Bronchial epithelial cell (primary cell): Measurements from ENCODE around the gene RD3L. TPM values are rescaled to one million over a fixed set of nuclear protein-coding genes. Genes with fewer than 3 reads are reported as not detected.
"Not testable (repeated sequence)": the region's sequence is repeated elsewhere in the genome, so short reads cannot be mapped to it uniquely, and the experiment has no call there.

Experiments used
- DNase-seq: peaks from one replicate; pipeline ENCODE4 v3.0.0-alpha.2; 2010; ENCODE audit warnings: low read depth
- FAIRE-seq: peaks from 2 replicates; lab custom pipeline; 2011; peaks lifted over from hg19 to GRCh38; lab: Jason Lieb, UNC
- H3K27me3 ChIP-seq: 2 replicates; pipeline ENCODE4 v1.5.1; 2011; ENCODE audit warnings: low read length; ENCODE audit not compliant: control insufficient read depth, insufficient read depth
- H3K36me3 ChIP-seq: 2 replicates; pipeline ENCODE4 v1.5.1; 2011; ENCODE audit warnings: low read length; ENCODE audit not compliant: control insufficient read depth, insufficient read depth
- H3K4me3 ChIP-seq: 2 replicates; pipeline ENCODE4 v1.5.1; 2011; ENCODE audit warnings: mild to moderate bottlenecking, low read depth, low read length, control low read depth
- total RNA-seq: library from RNA; depleted of rRNA; stranded (reverse); fragments of >200 nt; gene quantifications from 2 replicates; pipeline ENCODE4 v1.2.1, GENCODE V29; 2014
- TF ChIP-seq, protein P1 (sequence below): IDR thresholded peaks from 2 replicates; pipeline ENCODE4 v1.5.1; 2011; ENCODE audit warnings: mild to moderate bottlenecking, moderate library complexity, low read length, control low read depth, inconsistent platforms; ENCODE audit not compliant: insufficient read depth, severe bottlenecking

RD3L gene
- total RNA-seq, result not detected in 2 replicates

DNA sequence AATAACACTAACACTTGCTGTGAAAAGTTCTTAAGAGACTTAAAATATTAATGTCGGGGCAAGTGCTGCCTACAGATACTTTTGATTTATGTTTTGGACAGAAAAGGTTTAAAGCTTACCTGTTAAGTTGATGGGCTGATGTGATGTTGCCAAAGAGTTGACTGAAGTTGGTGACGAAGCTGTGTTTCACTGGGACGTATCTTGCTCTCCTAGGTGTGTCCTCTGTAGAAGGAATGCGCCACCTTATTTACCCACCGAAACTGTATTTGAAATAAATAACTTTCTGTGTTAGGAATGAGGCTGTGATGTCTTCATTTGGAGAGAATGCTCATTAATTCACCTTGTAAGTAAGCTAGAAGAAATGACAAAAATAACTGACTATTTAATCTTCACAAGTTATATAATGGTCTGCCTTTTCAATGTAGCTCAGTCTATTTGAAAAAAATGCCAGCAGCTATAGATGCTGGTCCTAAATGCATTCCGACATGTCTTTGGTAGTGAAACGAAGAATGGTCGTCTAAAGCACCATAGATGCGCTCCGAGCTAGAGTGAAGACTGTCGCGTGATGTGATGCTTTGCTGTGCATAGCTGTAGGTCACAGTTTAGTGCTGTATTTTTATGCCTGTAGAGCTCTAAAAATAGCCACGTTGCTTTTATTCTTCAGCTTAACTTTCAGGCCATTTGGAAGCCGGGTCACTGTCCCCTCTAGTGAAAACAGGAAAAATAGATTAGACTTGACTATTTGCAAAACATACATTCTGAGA is at the start of gene RD3L:
Gene RD3L (minus strand): TSS at position 557 of the 764 bp plus-strand sequence. CDS start 834 bp downstream, outside the sequence.
- TF ChIP-seq, protein P1, sequence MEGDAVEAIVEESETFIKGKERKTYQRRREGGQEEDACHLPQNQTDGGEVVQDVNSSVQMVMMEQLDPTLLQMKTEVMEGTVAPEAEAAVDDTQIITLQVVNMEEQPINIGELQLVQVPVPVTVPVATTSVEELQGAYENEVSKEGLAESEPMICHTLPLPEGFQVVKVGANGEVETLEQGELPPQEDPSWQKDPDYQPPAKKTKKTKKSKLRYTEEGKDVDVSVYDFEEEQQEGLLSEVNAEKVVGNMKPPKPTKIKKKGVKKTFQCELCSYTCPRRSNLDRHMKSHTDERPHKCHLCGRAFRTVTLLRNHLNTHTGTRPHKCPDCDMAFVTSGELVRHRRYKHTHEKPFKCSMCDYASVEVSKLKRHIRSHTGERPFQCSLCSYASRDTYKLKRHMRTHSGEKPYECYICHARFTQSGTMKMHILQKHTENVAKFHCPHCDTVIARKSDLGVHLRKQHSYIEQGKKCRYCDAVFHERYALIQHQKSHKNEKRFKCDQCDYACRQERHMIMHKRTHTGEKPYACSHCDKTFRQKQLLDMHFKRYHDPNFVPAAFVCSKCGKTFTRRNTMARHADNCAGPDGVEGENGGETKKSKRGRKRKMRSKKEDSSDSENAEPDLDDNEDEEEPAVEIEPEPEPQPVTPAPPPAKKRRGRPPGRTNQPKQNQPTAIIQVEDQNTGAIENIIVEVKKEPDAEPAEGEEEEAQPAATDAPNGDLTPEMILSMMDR, result no peak
- Histone ChIP-seq H3K4me3 (no peak within 1 kb of the TSS), H3K27me3 (no peaks in the 10 kb centered on the region), H3K36me3 (no peaks in the 10 kb centered on the region)
- DNase-seq (no peak), FAIRE-seq (no peak)

DNA sequence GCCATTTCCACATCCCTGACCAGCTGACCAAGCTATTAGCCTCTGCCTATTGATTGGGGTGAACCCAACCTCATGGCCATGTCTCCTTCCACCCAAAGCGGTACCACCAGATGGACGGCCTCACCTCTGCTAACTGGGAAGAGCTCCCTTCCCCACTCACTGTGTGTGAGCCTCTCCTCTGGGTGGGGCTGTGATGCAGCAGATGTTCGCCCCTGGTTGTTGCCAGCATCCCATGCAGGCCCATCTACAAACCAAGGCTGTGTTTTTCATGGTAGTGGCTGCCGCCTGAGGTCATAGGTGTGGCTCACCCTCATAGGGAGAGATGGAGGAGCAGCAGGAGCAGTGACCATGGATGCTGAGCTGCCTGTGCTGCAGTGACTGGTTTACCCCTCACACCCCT is 47.6 kb upstream of the RD3L start:
- no peaks in the 10 kb centered on the region for H3K27me3 ChIP-seq
- FAIRE-seq, result no peak
- no peak for DNase-seq
- no peaks in the 10 kb centered on the region for H3K36me3 ChIP-seq
- H3K4me3 ChIP-seq, result no peak overlapping the region
- TF ChIP-seq, protein P1, result no peak

DNA sequence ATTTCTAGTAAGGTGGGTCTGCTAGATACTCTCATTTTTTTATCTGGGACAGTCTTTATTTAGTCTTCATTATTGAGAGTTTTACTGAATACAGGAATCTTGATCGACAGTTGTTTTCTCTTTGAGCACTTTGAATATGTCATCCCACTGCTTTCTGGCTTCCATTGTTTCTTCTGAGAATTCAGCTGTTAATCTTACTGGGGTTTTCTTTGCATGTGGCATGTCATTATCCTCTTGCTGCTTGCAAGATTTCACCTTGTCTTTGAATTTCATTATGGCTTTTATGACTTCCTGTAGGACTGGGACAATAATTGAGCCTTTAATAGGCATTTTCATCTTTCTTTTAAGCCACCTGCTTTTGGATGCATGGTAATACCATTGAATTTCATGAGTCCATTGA is 46.7 kb upstream of the RD3L start:
- no peak for FAIRE-seq
- no peaks in the 10 kb centered on the region for H3K36me3 ChIP-seq
- DNase-seq, result no peak
- TF ChIP-seq, protein P1, result no peak
- H3K27me3 ChIP-seq, result no peaks in the 10 kb centered on the region
- H3K4me3 ChIP-seq, result no peak overlapping the region

DNA sequence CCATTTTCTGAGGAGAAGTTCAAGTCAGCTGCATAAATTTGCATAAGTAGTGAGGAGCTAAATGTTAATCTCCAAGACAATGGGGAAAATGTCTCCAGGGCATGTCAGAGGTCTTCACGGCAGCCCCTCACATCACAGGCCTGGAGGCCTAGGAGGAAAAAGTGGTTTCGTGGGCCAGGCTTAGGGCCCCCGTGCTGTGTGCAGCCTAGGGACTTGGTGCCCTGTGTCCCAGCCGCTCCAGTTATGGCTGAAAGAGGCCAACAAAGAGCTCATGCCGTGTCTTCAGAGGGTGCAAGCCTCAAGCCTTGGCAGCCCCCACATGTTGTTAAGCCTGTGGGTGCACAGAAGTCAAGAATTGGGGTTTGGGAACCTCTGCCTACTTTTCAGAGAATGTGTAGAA is 41.9 kb upstream of the RD3L start:
- Histone ChIP-seq H3K36me3 (no peaks in the 10 kb centered on the region), H3K27me3 (no peaks in the 10 kb centered on the region), H3K4me3 (no peak overlapping the region)
- FAIRE-seq (no peak), DNase-seq (no peak)
- TF ChIP-seq, protein P1, result no peak

DNA sequence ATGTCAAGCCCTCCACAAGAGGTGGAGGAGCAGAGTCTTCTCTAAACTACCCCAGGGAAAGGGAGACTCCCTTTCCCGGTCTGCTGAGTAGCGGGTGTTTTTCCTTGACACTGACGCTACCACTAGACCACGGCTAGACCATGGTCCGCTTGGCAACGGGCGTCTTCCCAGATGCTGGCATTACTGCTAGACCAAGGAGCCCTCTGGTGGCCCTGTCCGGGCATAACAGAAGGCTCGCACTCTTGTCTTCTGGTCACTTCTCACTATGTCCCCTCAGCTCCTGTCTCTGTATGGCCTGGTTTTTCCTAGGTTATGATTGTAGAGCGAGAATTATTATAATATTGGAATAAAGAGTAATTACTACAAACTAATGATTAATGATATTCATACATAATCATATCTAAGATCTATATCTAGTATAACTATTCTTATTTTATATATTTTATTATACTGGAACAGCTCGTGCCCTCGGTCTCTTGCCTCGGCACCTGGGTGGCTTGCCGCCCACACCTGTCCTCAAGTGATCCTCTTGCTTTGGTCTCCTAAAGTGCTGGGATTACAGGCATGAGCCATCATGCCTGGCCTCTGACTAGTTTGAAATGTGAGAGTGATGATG is 38.4 kb upstream of the RD3L start:
- not testable (repeated sequence) for FAIRE-seq, H3K27me3 ChIP-seq, DNase-seq, H3K36me3 ChIP-seq, H3K4me3 ChIP-seq
- TF ChIP-seq, protein P1, result peak; percentile 18
